Islet precursor cell (in vitro differentiated cells): ENCODE data around the gene COL4A2.
"Not testable (repeated sequence)": the region's sequence is repeated elsewhere in the genome, so short reads cannot be mapped to it uniquely, and the experiment has no call there.

Experiments used
- DNase-seq: peaks from one replicate; pipeline ENCODE4 v3.0.0-alpha.2; 2018

The COL4A2 gene

GRCh38 chr13:110445722-110446574 lies 138.9 kb downstream of the COL4A2 start:
- DNase-seq: no peak

- DNase-seq: no peak
Measured at GRCh38 chr13:110446575-110446890, 139.4 kb downstream of the COL4A2 start.

GRCh38 chr13:110447058-110447511 lies 140.0 kb downstream of the COL4A2 start:
- no peak for DNase-seq

- DNase-seq: no peak
Measured at GRCh38 chr13:110447801-110448200, 140.7 kb downstream of the COL4A2 start.

GRCh38 chr13:110448230-110448629 lies 141.1 kb downstream of the COL4A2 start:
- peak; percentile 90 for DNase-seq

- no peak for DNase-seq
Measured at GRCh38 chr13:110448677-110449076, 141.6 kb downstream of the COL4A2 start.

- DNase-seq: no peak
Measured at GRCh38 chr13:110449219-110450015, 142.3 kb downstream of the COL4A2 start.

- no peak for DNase-seq
Measured at GRCh38 chr13:110450016-110450900, 143.2 kb downstream of the COL4A2 start.

- no peak for DNase-seq
Measured at GRCh38 chr13:110450941-110451730, 144.1 kb downstream of the COL4A2 start.

GRCh38 chr13:110453091-110453490 lies 146.0 kb downstream of the COL4A2 start:
- not testable (repeated sequence) for DNase-seq

- DNase-seq: no peak
Measured at GRCh38 chr13:110453797-110454196, 146.7 kb downstream of the COL4A2 start.

- DNase-seq: no peak
Measured at GRCh38 chr13:110454227-110454859, 147.3 kb downstream of the COL4A2 start.

- no peak for DNase-seq
Measured at GRCh38 chr13:110454956-110455355, 147.9 kb downstream of the COL4A2 start.

- DNase-seq: no peak
Measured at GRCh38 chr13:110455444-110455843, 148.4 kb downstream of the COL4A2 start.

GRCh38 chr13:110455941-110456340 lies 148.9 kb downstream of the COL4A2 start:
- DNase-seq: peak; percentile 94

GRCh38 chr13:110456550-110456949 lies 149.5 kb downstream of the COL4A2 start:
- DNase-seq: no peak

- no peak for DNase-seq
Measured at GRCh38 chr13:110457361-110457760, 150.3 kb downstream of the COL4A2 start.

- DNase-seq: no peak
Measured at GRCh38 chr13:110458017-110458416, 150.9 kb downstream of the COL4A2 start.

GRCh38 chr13:110458594-110459365 lies 151.7 kb downstream of the COL4A2 start:
- no peak for DNase-seq

GRCh38 chr13:110462091-110462490 lies 155.0 kb downstream of the COL4A2 start:
- DNase-seq: no peak

GRCh38 chr13:110463156-110463555 lies 156.1 kb downstream of the COL4A2 start:
- DNase-seq: no peak
